GM18909 (cell line): ENCODE results near the gene ST14.
A peak's percentile ranks its signal among the peaks of the same experiment; 100 is the strongest.
"Not testable (repeated sequence)": the region's sequence is repeated elsewhere in the genome, so short reads cannot be mapped to it uniquely, and the experiment has no call there.

Experiments
- ATAC-seq: cut with Tn5 transposase; IDR thresholded peaks from one replicate; pipeline ENCODE4 v1.9.1; 2021; ENCODE audit warnings: mild to moderate bottlenecking; ENCODE audit not compliant: unreplicated experiment, poor library complexity

ST14 gene

DNA sequence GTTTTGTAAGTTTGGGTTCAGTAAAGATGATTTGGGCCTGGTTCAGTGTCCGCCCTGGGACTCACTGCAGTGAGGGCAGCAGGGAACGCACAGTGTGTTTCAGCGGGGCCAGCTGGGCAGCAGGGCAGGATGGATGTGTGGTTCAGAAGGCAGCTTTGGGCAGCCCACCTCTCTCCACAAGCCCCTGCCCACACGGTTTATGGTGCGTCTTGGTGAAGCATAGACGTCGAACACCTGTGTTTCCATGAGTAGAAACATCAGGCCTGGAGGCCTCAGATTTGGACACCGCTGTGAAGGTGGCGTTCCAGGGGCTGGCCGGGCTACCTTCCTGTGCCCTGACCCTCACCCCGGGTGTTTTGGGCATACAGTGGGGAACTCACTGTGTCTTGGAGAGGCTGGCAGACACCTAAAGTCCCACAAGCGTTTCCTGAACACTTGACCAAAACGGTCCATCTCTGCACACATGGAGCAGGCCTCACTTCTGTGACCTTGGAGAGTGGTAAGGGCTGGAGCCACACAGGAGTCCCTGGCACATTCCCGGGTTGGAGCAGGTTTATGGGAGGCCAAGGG is 59.0 kb downstream of the ST14 start:
- no peak for ATAC-seq

DNA sequence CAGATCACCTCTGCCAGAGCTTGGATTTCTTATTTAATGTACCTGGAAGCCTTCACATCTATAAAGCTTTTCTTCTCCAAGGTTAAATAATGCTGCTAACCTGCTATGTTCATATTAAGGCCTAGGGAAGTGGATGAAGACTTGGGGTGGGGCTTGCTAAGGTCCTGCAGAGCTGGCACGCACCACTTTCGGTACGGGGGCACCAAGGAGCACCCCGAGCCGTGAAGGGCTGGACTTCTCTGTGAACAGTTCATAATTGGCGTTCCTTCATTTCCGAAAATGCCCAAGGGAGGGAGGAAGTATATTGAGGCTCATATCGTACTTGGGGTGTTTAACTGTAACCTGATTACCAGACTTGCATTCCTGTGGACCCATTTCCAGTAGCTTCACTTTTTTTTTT is 59.6 kb downstream of the ST14 start:
- ATAC-seq, result no peak

DNA sequence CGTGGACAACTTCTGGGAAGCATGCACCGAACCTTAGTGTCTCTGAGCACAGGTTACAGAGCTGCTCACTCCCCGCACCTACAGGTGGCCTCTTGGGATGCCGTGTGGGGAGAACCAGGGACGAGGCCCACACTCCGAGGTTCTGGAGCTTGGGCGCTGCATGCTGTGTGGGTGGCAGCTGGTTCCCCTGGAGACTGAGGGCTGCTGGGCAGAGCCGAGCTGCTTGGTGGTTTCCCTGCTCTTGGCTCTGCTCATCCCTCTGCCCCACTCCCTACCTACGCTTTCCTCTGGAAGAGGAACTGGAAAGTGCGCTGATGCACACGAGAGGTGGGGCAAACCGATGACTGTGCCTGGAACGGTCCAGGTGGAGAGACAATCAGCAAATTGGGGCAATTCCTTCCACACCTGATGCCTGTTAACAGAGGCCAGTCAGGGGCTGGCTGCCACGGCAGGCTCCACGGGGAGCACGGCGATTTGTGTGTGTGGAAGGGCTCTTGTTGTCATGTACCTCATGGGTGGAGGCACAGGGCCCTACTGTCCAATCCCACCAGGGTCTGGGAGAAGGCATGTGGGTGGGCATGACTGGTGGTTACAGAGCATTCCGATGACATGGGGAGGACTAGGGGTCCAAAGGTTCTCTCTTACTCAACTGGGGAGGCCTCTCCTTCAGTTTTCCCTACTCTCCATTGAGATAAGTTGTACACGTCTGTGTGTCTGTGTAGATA is 60.9 kb downstream of the ST14 start:
- no peak for ATAC-seq

DNA sequence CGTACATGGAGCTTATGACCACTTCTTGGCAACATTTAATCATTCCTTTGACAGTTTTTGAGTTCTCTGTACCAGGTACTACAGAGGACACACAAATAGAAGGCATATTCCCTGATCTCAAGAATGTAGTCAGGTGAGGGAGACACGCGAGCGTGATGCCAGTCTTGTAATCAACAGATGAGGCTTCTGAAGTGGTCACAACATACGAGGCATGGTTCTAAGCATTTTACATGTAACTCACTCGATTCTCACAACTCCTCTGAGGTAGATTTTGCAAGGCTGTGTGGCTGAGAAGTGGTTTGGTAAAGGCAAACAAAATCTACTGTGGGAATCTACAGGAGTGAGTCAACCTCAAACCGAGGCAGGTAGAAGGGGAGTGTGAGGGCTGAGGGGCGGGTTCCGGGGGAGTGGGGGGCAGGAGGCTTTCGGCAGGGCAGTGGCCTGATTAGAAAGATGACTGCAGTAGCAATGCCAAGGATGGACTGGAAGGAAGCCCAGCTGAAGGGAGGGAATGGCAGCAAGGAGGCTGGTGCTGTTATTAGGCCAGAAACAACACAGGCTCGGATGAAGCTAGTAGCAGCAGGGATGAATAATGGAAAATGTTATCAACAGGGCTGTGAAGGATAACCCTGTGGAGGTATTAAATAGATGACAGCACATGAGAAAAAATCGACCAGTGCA is 63.8 kb downstream of the ST14 start:
- no peak for ATAC-seq

DNA sequence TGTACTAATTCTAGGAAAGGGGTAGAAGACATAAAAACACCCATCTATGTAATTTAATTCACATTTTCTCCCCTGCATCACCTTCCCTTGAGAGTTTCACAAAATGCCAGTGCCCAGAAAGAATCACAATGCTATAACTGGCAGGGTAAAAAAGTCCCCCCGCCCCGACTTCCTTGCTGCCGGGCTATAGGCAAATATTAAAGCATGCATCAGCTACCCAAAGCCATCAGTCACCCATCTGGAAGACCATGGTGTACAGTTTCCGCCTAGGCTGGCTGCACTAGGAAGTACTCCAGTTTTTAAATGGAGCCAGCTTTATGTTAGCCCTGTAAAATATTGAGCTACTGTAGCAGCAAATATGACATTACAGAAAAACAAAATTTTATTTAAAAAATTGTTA is 67.8 kb downstream of the ST14 start:
- no peak for ATAC-seq

DNA sequence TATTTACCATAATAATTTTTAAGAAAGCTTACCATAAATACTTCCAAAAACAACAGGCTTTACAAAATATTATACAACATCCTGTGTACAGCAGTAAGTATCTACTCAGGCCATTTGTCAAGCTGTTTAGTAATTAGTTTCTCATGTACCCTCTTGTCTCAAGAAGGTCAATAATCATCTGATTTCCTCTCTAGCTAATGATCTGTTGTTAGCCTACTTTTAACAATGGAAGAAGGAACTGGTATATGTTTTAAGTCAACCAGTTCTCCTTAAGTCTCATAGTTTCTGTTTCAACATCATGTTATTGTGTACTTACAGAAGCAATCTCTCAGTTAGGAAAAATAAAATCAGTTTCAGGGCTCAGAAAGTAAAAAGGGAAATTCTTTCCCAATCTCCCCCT is 73.9 kb downstream of the ST14 start:
- not testable (repeated sequence) for ATAC-seq

DNA sequence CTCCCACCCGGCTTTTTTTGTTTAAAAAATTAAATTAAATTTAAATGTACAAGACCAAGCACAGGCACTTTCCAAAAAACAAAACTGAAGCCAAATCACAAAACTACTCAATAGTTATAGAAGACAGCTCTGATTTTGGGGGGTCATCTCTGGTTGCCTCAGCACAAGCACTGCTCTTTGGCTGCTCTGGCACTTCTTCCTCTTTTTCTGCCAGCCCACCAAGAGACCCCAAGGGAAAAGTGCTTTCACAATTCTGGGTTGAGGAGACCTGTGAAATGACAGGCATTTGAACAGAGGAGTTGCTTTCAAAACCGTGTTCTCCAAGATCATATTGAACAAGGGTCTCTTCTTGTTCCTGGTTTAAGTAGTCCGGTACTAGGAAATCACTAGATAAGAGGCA is 74.3 kb downstream of the ST14 start:
- ATAC-seq, result not testable (repeated sequence)

DNA sequence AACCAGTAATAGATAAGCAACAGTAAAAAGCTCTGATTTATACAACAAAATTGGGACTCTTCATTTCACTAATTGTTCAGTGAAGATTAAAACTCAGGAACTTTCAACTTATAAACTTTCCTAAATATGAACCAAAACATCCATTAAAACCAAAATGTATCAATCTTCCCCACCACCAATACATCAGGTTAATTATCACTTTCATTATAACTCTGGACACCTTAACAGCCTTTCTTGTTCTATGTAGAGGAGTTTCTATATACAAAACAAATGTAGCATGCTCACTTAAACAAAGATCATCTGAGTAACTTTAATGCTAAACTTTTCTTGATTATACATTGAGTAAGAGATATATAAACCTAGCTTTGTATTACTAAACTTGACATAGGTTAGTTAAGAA is 74.7 kb downstream of the ST14 start:
- ATAC-seq, result no peak

DNA sequence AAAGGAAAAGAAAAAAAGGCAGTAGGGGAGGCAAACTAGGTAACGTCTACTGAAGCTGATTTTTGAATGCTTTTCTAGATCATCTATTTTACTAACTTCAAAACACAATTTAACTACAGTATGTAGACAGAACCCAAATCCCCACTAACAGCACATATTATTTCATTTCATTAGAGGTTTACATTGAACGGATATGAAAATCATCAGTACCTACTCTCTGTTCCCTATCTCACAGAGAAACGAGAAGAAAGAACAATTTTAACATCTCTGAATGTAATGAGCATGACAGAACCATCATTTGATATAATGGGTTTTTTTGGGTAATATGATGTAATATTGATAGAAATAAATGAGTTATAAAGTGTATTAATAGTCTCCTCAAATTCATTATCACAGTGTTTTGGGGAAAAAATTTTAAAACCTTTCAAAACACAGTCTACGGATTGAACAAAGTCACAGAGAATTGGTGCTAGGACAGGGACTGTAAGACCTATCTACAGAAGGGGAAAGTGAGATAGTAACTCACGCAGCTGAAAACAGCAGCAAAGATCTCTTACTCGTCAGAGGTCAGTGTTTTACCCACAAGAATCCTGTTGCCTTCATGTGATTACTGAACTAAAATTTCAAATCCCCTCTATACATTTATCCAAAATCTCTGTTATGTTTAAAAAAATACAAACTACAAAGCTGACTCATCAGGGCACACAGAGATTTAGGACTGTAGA is 77.9 kb downstream of the ST14 start:
- no peak for ATAC-seq

DNA sequence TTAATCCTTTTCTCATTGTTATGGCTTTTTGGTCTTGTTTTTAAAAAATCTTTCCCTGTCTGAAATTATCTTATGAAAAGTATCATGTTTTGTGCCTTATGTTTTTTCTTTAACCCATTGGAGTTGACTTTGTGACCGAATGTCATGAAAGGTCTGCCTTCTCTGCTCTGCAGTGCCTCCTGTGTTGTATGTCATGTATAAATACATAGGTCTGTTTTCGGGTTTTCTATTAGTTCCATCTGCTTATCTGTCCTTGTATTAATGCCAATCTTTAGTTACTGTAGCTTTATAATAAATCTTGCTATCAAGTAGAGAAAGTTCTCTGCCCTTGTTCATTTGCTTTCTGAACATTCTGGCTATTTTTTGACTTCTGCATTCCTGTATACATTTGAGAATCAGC is 82.1 kb downstream of the ST14 start:
- no peak for ATAC-seq

DNA sequence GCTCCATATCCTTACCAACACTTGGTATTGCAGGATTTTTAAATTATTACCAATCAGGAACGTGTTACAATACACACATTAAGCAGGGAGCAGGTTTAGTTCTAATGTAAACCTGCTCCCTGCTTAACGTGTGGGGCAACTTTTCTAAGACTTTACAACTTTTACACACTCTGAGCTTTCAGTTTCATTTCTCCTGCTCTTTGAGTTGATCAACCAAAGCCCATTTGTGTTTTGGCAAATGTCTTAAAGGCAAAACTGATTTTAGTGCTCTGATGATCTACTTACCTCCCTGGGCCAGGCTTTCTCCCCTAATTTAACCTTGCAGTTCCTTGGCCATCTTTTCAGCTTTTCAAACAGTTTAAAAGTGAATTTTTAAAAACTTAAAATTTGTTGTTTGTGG is 84.2 kb downstream of the ST14 start:
- peak; percentile 83 for ATAC-seq

DNA sequence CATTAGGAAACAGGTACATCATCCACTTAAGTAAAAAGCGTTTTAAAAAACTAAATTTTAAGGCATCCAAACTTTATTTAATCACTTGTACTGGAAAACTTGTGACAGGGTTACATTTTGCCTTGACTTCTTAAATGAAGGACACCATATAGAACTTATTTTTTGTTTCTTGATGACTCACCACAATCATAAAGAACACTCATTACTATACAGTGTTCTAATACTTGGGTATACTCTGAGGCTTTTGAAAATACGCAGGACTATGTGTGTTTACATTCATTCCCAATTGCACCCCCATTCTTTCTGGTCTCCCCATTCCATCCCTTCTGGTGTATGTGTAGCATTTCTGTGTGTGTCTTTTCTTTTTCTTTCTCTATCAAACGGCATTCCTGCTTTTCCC is 85.3 kb downstream of the ST14 start:
- ATAC-seq, result no peak

DNA sequence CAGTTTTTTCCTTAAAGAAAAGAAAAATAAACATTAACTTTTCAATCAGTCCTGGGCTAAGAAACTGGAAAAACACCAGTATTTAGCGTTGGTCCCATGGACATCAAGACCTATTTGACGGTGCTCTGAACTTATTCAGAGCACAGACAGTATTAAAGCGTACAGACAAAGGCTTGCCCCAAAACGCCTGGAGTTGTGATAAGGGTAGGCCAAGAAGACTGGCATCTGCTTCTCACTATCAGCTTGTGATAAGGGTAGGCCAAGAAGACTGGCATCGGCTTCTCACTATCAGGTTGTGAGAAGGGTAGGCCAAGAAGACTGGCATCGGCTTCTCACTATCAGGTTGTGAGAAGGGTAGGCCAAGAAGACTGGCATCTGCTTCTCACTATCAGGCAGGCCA is 85.8 kb downstream of the ST14 start:
- ATAC-seq, result not testable (repeated sequence)

DNA sequence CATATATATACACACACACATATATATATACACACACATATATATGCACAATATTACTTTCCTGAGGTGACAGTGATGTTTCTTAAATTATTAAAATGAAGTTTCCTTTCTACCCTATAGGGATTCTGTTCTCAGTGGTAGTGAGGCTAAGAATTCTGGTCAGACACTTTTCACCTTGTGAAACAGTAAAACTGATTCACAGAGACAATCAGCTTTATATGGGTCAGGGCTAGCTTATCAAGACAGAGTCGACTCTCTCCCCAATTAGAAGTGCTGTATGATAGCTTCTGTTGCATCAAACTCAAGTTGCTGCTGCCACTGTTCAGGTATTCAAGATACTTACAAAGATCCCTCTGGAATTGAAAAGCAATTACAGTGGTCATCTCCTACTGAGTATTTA is 86.7 kb downstream of the ST14 start:
- ATAC-seq, result no peak

DNA sequence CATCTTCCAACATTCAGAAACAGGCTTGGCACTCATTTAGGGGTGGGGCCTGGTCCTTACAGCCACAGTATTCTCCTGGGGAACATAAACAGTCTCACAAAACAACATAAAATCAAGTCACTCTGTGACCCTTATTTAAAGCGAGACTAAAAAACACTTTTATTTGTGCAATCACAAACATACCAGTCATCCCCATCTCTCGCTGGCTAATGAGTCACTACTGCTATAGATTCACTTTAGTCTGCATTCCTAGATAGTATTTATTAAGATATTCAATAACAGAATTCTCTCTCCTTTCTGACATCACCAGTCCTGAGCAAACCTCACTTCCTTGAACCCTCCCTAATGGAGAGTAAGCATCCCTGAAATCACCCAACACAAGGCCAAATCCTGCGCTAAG is 87.2 kb downstream of the ST14 start:
- no peak for ATAC-seq

DNA sequence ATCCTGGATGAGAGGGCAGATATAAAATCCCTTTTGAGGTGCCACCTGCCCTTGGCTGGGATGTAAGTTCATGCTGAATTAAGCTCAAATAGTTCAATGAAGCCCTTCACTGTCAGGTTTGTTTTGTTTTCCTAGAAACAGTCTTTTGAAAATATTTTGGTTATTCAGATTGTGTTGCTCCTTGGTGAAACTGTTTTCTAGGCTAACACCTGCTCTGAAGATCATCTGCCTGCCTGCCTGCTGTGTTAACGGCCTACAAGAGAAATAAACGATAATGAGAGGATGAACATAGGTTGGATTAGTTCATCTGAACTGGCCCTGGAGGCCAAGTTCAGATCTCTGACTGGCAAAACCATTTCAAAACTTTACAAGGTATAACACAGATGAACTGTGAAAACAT is 87.7 kb downstream of the ST14 start:
- no peak for ATAC-seq

DNA sequence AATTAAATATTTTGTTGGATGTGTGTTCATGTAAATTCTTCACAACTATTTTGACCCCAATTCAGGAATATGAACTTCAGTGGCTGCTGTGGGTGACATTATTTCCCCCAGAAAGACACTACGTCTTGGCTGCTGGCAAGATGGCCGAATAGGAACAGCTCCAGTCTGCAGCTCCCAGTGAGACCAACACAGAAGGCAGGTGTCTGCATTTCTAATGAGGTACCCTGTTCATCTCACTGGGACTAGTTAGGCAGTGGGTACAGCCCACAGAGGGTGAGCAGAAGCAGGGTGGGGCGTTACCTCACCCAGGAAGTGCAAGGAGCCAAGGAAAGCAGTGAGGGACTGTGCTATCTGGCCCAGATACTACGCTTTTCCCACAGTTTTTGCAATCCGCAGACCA is 89.8 kb downstream of the ST14 start:
- no peak for ATAC-seq

DNA sequence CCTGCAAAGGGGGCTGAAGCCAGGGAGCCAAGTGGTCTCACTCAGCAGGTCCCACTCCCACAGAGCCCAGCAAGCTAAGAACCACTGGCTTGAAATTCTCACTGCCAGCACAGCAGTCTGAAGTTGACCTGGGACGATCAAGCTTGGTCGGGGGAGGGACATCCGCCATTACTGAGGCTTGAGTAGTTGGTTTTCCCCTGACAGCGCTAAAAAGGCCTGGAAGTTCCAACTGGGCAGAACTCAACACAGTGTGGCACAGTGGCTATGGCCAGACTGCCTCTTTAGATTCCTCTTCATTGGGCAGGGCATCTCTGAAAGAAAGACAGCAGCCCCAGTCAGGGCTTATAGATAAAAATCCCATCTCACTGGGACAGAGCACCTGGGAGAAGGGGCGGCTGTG is 90.3 kb downstream of the ST14 start:
- ATAC-seq, result not testable (repeated sequence)

DNA sequence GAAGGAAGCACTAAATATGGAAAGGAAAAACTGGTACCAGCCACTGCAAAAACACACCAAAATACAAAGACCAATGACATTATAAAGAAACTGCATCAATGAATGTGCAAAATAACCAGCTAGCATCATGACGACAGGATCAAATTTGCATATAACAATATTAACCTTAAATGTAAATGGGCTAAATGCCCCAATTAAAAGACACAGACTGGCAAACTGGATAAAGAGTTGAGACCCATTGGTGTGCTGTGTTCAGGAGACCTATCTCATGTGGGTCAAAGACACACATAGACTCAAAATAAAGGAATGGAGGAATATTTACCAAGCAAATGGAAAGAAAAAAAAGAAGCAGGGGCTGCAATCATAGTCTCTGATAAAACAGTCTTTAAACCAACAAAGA is 92.2 kb downstream of the ST14 start:
- not testable (repeated sequence) for ATAC-seq
